Heart left ventricle (tissue), 16 donors: ENCODE measurements around the gene LUC7L. TPM values are rescaled to one million over a fixed set of nuclear protein-coding genes. Genes with fewer than 3 reads are reported as not detected.

Source experiments
- ATAC-seq, 4 donors: fragments of 200-7000 bp; cut with Tn5 transposase; one replicate each; pipeline ENCODE4 v1.9.1; 2020 to 2022; ENCODE audit warnings: moderate library complexity in 4 of 4, mild to moderate bottlenecking in 3 of 4, moderate number of reproducible peaks in 1 of 4
- DNase-seq, 5 donors: peaks; one replicate each; pipeline ENCODE4 v3.0.0-alpha.2; 2020
- H3K27ac ChIP-seq, 12 donors: fragments of 200-600 bp; sonication (generic) in 4 of 12; one replicate each; pipeline versions ENCODE4 v1.5.0 to v1.8.0; 2016 to 2022; ENCODE audit warnings: mild to moderate bottlenecking in 2 of 12
- H3K27me3 ChIP-seq, 9 donors: fragments of 200-600 bp; sonication (generic) in 2 of 9; one replicate each; pipeline versions ENCODE4 v1.5.1 to v1.8.0; 2016 to 2022; ENCODE audit warnings: mild to moderate bottlenecking in 3 of 9
- H3K36me3 ChIP-seq, 9 donors: fragments of 200-600 bp; sonication (generic) in 2 of 9; one replicate each; pipeline versions ENCODE4 v1.5.0 to v1.8.0; 2018 to 2022; ENCODE audit warnings: mild to moderate bottlenecking in 2 of 9
- H3K4me1 ChIP-seq, 12 donors: fragments of 200-600 bp; sonication (generic) in 4 of 12; one replicate each; pipeline versions ENCODE4 v1.5.0 to v1.8.0; 2016 to 2022; ENCODE audit warnings: mild to moderate bottlenecking in 3 of 12
- H3K4me3 ChIP-seq, 12 donors: fragments of 200-600 bp; sonication (generic) in 4 of 12; one replicate each; pipeline versions ENCODE4 v1.5.0 to v1.8.0; 2017 to 2022; ENCODE audit warnings: mild to moderate bottlenecking in 9 of 12, moderate library complexity in 4 of 12
- H3K9me3 ChIP-seq, 12 donors: fragments of 200-600 bp; sonication (generic) in 4 of 12; one replicate each; pipeline versions ENCODE4 v1.5.0 to v1.8.0; 2016 to 2022; ENCODE audit warnings: mild to moderate bottlenecking in 1 of 12
- CTCF ChIP-seq, 12 donors: fragments of 200-600 bp; sonication (generic) in 4 of 12; IDR thresholded peaks; one replicate each; pipeline versions ENCODE4 v1.5.0 to v1.8.0; 2018 to 2022; ENCODE audit warnings: antibody characterized with exemption in 12 of 12, mild to moderate bottlenecking in 5 of 12
- POLR2A ChIP-seq, 2 donors: fragments of 450-650 bp; IDR thresholded peaks; one replicate each; pipeline ENCODE4 v1.6.1; 2017; ENCODE audit warnings: antibody characterized with exemption in 2 of 2, mild to moderate bottlenecking in 2 of 2, moderate library complexity in 2 of 2
- WGBS, 4 donors: extraction: QIAGEN DNeasy Blood & Tissue Kit in 2 of 4; methylation state at CpG; one replicate each; pipeline versions ENCODE4 v1.1.5 to v1.1.7; 2013 to 2018; 5-methylcytosine and 5-hydroxymethylcytosine counted together
- intact Hi-C, 10 donors: fragments of 100-400 bp; cut with DNase I; formaldehyde crosslinking; loops; one replicate each; pipeline versions ENCODE4 v1.11.1 to v1.14.2; 2022
- polyA plus RNA-seq, 2 donors: library from polyadenylated mRNA; stranded (reverse); fragments of 200-250 nt; gene quantifications; one replicate each; pipeline ENCODE4 v1.2.3, GENCODE V29; 2013
- total RNA-seq, 9 donors: library from RNA; depleted of rRNA in 2 of 9; stranded (reverse); fragments of >200 nt in 2 of 9; fragmentation: NEBNext Ultra II Directional in 3 of 9; extraction: Animal tissue kit (Norgen Biotek cat#: 25700) in 3 of 9; gene quantifications; one replicate each; pipeline versions ENCODE4 v1.1.0 to v1.2.4, GENCODE V29; 2016 to 2023
- donor health status: ischemic (EF 13 %, LVEDD 7.1; RV severe dilation, severe dysfunction).
- donor health status: healthy with polysubstance abuse.
- donor health status: DM: no; HTN: yes; CAD: no.
- donor health status: DM: no; HTN: no; CAD: no.
- donor health status: ischemic (EF 25% LVEDD 6.9; RV normal size, moderate dysfunction).
- donor health status: ischemic (EF 25% LVEDD 5.7; RV mildly dilated, moderate dysfunction).
- donor health status: healthy.
- donor health status: DM: yes; HTN: yes; CAD: no.
- donor health status: ischemic (EF 35%, LVEDD 5.7; RV mildly dilated, moderate dysfunction).
- donor health status: nonischemic (EF 11% LVEDD 7.7; RV severe dilation, severe dysfunction).
- donor health status: DM: yes; HTN: yes; CAD: no.
- donor health status: PGD.
- donor health status: ischemic (EF 29% LVEDD 5.4; RV normal size, mild dysfunction).
- donor health status: nonischemic (EF 23%, LVEDD 6.1; RV moderate dilation, normal function).

The LUC7L gene
- total and polyA plus RNA-seq, 11 donors, result 12.5 to 47.5 (median 19.4) TPM

GRCh38 chr16:187330-187729, 41.9 kb downstream of the LUC7L start:
- H3K4me3 ChIP-seq, result no peak overlapping the region
- intact Hi-C loops, result no loop called here
- H3K27me3 ChIP-seq, result no peaks in the 10 kb centered on the region
- no peak for ATAC-seq
- WGBS, 4 donors, result 90 to 99% (median 95%) methylated on average over 8 of the region's 8 CpGs
- TF ChIP-seq POLR2A (IDR thresholded peaks at IDR 0.05) (no peak), CTCF (IDR thresholded peaks at IDR 0.05) (no peak)
- peaks cover 3 to 57% (median 51%) of the 10 kb centered on the region in 9 donors for H3K36me3 ChIP-seq
- no peak overlapping the region for H3K27ac ChIP-seq
- H3K4me1 ChIP-seq, result no peaks in the 10 kb centered on the region
- no peaks in the 10 kb centered on the region for H3K9me3 ChIP-seq
- DNase-seq, result no peak

- TF ChIP-seq POLR2A (IDR thresholded peaks at IDR 0.05) (no peak), CTCF (IDR thresholded peaks at IDR 0.05) (no peak)
- intact Hi-C loops, result no loop called here
- peaks cover 0 to 6% (median 0%) of the 10 kb centered on the region in 9 donors for H3K27me3 ChIP-seq
- peaks cover 7 to 10% (median 7%) of the 10 kb centered on the region in 12 donors for H3K4me1 ChIP-seq
- no peak for DNase-seq
- H3K9me3 ChIP-seq, result no peaks in the 10 kb centered on the region
- H3K36me3 ChIP-seq, result peaks cover 0 to 40% (median 35%) of the 10 kb centered on the region in 9 donors
- no peak overlapping the region for H3K4me3 ChIP-seq
- no peak for ATAC-seq
- H3K27ac ChIP-seq, result no peak overlapping the region
- 63 to 87% (median 84%) methylated on average over 8 to 11 of the region's 11 CpGs for WGBS, 4 donors
Observed at GRCh38 chr16:185691-186090, 43.6 kb downstream of the LUC7L start.

- ATAC-seq, result no peak
- Histone ChIP-seq H3K36me3 (peaks cover 0 to 35% (median 30%) of the 10 kb centered on the region in 9 donors), H3K27me3 (peaks cover 0 to 11% (median under 1%) of the 10 kb centered on the region in 9 donors), H3K4me3 (no peak overlapping the region), H3K9me3 (no peaks in the 10 kb centered on the region), H3K27ac (no peak overlapping the region), H3K4me1 (peaks cover 7 to 15% (median 11%) of the 10 kb centered on the region in 12 donors)
- intact Hi-C loops, result no loop called here
- WGBS, 4 donors, result 82 to 89% (median 85%) methylated on average over 13 of the region's 13 CpGs
- no peak for DNase-seq
- TF ChIP-seq POLR2A (IDR thresholded peaks at IDR 0.05), result no peak
- TF ChIP-seq CTCF (IDR thresholded peaks at IDR 0.05), result no peak
Observed at GRCh38 chr16:185213-185612, 44.0 kb downstream of the LUC7L start.

- WGBS, 4 donors, result 66 to 79% (median 77%) methylated on average over 7 of the region's 7 CpGs
- no peak overlapping the region for H3K4me3 ChIP-seq
- ATAC-seq (peak in 1 of 4 donors; percentile 17), DNase-seq (no peak)
- no peak overlapping the region for H3K27ac ChIP-seq
- H3K36me3 ChIP-seq, result peaks cover 0 to 13% (median 9%) of the 10 kb centered on the region in 9 donors
- peaks cover 7 to 20% (median 11%) of the 10 kb centered on the region in 12 donors for H3K4me1 ChIP-seq
- TF ChIP-seq CTCF (IDR thresholded peaks at IDR 0.05) (no peak), POLR2A (IDR thresholded peaks at IDR 0.05) (no peak)
- intact Hi-C loops, result loop anchor here in 7 of 10 donors (5.0 kb wide), 3 partner anchors 61 to 76 kb away; no protein-coding TSS in a partner anchor
- H3K27me3 ChIP-seq, result peaks cover 18 to 33% (median 22%) of the 10 kb centered on the region in 9 donors
- no peaks in the 10 kb centered on the region for H3K9me3 ChIP-seq
Observed at GRCh38 chr16:183005-183404, 46.2 kb downstream of the LUC7L start.
